LoVo (cell line): Measurements from ENCODE around the gene NTRK1.

Experiments
- DNase-seq: peaks from one replicate; pipeline ENCODE4 v3.0.0-alpha.2; 2016; ENCODE audit warnings: low spot score

The NTRK1 gene

DNA sequence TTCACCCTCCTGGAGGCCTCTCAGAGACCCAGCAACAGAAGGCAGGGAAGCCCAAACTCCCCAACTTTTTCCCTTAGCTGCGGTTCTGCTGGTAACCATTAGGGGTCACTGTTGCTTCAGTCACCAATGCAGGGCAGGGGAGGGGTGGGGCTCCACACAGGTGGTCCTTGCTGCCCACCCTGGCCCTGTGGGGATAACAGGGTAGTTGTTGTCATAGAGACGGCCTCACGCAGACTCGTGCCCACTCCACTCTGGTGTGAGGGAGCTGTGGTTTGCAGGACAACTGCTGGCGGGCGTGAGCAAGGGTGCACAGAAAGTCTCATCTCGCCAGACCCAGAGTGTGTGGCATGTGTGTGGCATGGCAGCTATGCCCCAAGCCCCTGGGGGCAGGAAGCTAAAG, 21.7 kb upstream of the NTRK1 start:
- DNase-seq: no peak

DNA sequence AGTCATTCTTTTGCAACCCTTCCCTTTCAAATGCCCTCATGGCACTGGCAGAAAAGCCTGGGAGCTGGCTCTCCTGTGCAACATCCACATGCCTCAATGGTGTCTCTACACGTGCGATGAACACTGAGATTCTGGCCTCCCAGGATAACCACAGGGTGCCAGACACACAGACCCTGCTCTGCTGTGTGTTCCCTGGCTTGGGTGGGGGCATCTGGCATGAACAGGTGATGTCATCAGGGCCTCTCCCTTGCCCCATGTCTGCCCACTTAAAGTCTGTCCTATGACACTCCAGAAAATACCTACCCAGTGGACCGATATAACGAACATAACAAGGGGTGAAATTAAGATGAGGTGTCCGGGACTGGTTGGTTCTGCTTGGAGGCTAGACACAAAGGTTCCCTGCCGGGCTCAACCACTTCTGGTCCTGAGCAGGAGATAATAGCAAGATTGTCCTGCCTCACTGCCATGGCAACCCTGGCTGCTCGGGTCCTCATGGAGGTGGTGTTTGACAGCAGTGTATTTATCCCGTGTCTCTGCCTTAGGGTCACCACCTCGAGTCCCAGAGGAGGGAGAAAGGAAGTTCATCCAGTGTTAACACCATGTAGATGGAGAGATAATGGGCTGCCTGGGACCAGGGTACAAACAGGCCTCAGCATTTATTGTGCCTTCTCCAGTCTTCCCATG, 21.1 kb upstream of the NTRK1 start:
- no peak for DNase-seq

DNA sequence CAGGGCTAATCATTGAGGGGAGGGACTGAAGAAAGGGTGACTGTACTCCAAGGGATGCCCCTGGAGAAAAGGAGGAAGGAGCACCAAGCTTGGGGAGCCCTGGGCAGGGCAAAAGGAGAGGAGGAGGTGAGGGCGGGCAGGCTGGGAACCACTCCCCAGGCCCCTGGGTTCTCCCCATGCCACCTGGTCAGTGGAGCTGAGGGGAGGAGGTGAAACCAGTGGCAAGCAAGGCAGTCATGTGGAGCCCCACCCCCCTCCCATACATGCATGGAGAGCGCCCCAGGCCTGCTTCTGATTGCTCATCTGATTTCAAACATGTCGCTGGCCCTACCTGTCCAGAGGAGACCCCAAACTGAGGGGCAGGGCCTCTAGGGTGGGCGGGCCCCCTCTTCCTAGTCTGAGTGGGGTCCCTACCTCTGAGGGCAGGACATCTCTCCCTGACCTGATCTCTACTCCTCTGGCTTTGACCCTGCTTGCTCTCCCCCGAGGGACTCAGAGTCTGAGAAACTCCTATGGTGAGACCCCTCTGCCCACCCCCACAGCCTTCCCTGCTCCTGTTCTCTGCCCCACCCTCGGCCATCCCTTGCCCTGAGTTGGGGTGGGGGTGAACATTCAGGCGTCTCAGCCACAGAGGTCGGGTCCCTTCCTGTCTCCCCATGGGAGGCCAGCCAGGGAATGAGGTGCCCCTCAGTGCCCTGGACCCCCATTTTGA, 20.3 kb upstream of the NTRK1 start:
- no peak for DNase-seq

DNA sequence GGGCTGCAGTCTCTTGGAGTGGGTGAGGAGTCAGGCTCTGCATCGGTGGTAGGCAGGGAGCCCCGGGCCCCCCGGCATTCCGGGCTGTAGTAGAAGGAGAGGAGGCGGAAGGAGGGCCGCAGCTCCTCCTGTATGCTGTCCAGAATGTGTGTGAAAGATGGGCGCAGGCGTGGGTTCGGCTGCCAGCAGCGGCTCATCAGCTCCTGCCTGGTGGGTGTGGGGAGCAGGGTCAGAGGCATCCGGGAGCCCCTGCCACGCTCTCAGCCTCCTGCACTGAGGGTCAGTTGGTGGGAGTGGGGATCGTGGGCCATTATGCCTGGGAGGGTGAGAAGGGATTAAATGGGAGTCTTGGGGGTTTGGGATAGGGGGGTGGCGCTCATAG, 19.8 kb upstream of the NTRK1 start:
- no peak for DNase-seq

DNA sequence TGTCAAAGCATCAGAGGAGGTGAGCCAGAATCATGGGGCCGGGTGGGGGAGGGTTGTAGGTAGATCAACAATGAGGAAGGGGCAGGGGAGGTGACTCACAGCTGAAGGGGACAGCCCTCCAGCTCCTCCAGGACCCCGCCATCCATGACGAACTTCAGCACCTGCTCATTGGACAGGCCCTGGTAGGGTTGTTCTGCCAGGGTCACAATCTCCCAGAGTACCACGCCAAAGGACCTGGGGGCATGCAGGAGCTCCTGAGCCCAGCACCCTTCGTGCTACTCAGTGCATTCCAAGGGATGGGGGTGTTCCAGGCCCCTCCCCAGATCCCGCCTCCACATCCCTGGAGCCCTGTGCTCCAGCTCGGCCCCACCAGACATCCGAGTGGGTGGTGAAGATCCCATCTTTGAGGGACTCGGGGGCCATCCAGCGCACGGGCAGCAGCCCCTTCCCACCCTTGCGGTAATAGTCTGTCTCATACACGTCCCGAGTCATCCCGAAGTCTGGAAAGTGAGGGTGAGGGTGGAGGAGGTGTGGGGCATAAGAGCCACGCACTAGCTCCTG, 19.3 kb upstream of the NTRK1 start:
- no peak for DNase-seq

DNA sequence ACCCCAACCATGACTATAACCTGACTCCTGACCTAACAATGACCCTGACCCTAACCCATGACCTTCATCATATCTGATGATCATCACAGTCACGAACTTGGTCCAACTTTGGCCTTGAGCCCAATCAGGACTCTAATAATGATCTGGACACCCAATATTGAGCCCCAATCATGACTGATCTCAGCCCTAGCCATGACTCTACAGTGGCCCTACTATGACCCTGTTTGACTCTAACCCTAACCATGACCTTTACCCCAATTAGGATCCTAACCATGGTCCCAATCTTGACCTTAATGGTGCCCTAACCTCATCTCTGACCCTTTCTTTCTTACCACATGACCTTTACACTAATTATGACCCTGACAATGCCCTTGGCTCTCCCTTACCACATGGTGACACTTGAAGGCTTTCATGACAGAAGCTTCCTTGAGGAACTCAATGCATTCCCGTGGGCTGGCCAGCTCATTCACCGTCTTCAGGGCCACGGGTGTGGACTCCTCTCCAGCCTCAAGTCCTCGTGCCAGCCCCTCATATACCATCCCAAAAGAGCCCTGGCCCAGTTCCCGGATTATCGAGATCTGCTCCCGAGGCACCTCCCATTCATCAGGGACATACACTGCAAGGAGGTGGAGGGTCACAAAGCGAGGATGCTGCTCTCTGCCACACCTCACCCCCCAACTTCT, 17.9 kb upstream of the NTRK1 start:
- no peak for DNase-seq

DNA sequence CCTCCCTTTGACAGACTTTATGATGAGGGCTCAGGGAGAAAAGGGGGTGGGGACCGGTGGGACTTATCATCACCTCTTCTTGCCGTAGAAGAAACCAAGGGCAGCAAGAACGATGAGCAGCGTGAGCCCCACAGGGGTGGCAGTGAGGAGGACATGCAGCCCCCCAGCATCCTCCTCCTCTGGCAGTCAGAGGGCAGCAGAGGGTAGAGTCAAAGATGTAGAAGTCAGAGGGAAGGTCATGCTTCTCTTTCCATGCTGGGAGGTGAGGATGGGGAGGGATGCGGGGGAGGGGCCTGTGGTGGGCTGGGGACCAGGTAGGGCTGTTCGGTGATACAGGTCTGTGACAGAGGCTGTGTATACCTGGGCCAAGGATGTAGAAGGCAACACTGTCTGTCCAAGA, 16.6 kb upstream of the NTRK1 start:
- no peak for DNase-seq

DNA sequence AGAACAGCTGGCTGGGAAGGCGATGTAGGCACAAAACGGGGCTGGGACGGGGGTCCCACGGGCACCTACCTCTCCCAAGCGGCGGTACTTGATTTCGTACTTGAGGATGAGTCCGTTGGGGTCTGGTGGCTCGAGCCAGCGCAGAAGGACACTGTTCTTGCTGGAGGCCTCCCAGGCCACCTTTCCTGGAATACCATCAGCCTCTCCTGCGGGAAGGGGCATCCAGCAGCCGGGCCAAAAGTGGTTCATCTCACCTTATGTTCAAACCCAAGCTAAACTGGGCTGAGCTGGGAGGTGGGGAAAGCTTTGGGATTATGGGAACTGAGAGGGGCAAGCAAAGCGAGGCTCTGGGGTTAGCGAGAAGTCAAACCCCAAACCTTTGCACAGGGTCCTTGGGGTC, 16.0 kb upstream of the NTRK1 start:
- DNase-seq: no peak

DNA sequence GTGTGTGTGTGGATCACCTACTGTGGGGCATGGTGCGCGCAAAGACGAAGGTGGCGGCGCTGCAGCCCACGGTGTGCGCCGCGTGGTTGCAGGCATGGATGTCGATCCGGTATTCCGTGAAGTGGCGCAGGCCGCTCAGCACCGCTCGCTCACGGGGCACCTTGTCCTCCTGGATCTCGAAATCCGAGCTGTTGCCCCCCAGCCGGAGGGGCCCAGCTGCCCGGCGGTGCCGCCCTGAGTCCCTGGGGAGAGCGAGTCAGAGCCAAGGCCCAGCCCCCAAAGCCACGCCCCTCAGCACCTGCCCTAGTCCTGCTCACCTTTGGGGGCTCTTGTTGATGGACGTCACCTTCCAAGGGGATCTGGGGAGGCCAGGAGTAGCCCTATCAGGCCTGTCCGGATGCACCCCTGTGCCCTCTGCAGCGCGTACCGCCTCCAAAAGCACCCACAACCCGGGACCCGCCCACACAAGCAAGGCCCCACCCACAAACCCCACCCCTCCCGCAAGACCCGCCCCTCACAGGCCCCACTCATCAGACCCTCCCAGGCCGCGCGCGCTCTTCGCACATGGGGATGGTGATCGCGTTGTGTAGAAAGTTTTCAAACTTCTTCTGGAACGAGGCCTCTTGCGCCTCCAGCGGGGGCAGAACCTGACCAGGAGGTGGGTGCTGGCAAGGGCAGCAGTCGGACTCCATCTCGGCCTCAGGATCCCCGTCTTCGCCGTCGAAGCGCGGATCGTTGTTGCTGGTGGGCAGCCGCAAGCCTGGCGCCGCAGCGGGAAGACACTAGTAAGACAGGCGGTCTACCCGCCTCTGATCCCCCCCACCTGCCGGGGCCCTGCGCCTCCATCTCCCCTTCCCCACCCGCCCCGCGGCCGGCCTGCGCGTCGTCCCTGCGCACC, 15.4 kb upstream of the NTRK1 start:
- DNase-seq: no peak

DNA sequence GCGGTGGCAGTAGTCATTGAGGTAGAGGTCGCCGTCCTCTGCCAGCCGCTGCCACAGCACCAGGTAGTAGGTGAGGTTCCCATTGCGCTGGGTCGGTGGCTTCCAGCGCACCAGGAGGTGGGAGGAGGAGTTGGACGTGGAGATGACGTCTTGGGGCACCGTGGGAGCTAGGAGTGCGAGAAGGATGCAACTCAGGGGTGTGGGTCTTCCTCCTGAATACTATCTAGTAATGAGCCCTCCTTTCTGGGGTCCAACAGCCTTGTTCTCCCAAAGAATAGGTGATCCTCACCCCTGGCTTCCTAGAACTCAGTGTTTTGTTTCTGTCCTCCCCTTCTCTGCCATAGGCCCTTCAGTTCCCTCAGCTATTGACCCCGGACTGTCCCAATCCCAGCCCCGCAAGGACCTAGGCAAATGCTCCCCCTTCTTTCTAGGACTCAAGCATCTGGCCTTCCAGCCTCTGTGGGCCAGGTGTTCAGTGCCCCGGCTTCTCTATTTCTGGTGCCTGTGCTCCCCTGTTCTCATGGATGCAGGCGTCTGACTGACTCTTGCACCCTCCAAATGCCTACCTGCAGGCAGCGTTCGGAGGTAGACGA, 14.6 kb upstream of the NTRK1 start:
- no peak for DNase-seq

DNA sequence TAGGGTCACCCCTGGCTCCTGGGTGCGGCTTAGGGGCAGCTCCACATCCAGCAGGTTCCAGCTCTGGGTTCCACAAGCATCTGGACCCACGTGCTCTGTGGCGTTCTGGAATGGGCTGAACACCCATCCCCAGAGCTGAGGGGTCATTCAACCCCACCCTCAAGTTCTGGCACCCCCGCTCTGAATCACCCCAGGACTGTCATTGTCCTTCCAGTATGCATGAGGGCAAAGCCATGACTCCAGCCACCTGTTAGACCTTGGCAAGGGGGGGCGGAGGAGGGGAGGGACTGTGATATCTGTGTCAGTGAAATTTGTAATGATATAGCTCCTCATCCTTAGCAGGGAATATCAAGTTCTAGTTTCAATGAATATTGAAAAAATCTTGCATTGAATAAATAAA, 14.0 kb upstream of the NTRK1 start:
- no peak for DNase-seq

DNA sequence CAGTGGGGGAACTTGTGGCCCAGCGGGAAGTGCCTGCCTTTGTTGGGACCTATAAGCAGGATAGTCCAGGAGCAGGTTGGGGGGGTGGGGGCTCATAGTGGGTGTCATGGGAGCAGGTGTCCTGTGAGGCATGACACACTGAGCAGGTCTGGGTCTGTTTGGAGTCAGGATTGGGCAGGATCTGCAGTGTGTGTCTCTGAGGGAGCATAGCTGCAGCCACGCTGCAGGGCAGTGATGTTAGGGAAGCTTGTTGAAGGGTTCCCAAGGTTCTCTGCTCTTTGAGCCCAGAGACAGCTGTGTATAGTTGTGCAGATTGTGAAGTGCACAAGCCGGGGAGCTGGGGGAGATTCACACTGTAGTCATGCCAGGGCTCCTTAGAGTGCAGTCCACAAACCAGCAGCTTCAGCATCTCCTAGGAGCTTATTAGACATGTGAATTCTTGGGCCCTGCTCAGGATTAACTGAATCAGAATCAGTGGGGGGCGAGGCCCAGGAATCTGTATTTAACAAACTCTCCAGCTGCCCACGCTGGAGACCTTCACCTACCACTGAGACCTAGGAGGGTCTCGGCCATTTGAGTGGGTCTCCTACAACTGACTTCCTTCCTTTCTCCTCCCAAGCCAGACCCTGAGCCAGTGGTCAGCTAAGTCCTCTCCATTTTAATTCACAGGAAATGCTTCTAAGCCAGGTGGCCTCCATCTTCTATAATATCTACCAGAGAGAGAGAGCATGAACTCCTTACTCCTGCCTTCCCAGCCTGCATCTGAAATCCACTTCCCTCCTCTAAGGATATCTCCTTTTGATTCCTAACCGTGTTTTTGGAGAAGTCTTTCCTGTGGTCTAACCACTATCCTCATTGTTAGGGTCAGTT, 12.8 kb upstream of the NTRK1 start:
- DNase-seq: no peak

DNA sequence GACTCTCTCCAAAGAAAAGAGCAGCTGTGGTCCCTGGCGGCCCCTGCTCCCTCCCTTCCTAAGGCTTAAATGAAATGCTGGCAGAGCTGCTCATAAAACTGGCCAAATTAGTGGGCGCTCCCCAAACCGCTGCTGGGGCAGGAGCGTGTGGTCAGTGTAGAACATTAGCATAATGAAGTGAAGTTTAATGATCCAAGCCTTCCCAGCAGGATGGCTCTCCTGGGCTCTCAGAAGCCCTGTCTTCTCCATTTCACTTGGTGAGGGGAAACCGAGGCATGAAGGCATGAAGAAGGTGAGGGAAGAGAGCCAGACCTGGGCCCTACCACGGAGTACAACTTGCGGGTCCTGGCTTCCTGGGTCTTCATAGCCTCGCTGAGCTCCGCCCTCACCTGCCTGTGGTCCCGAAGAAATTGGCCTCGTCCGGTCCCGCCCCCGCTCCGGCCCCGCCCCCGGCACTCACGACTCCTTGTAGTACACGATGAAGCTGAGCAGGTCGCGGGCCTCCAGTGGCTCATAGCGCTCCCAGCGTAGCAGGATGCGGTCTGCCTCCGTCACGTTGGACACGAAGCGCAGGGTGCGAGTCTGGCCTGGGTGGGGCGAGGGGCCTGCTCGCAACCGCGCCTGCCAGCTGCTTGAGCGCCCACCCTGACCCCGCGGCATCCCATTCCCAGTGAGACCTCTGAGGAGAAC, 12.1 kb upstream of the NTRK1 start:
- DNase-seq: no peak

DNA sequence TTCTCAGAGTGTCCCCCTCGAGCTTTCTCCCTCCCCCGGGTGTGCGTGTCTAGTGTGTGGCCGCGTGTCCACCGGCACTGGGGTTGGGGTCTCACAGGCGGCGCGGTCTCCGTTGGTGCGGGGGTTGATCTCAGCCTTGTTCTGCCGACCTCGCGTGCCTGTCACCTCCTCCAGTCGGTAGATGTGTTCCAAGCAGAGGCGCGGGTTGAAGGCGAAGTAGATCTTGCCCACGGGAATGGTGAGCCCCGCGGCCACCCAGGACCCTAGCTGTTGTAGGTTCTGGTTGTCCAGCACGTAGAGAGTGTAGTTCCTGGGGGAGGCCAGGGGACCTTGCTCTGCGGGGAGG, 11.5 kb upstream of the NTRK1 start:
- no peak for DNase-seq

DNA sequence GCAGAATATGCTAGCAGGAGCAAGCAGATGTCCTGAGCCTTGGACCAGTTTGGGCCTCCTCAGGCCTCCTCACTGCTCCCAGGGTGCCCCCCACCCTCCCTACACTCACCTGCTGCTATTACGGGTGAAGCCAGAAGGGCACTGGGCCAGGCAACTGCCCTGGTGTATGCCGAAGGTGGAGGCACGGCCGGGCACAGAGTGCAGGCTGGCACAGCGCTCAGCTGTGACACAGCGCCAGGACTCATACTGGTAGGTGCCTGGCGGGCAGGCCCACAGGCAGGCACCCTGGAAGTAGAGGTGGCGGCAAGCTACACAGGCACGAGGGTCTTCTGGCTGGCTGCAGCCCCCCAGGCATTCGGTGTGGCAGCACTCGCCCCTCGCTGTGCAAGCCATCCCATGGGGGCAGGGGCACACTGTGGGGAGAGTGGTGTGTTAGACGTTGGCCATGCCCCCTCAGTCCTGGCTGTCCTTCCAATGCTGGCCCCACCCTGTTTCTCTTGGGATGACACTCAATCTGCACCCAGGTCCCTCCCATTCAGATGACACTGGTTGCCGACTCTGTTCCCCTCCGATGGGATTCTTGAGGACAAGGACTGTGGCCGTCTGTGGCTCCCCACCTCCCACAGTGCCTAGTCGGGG, 8.8 kb upstream of the NTRK1 start:
- no peak for DNase-seq

DNA sequence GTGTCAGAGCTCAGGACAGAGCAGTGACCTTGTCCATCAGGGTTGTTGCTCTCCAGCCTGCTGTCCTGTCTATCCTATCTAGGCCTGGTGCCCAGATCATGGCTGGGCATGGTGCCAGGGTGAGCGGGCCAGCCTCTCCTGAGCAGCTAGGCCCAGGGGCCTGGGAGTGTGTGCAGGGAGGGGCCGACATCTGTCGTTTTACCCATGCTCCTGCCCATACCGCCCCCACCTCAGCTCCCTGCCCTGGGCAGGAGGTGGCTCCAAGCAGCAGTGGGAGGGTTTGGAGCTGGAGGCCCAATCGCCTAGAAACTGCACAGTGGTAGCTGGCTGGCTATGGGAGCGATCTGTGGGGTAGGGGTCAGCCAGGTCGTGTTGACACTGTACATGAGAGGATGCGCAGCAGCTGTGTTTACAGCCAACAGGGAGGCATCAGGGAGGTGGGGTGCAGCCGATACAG, 8.2 kb upstream of the NTRK1 start:
- no peak for DNase-seq

DNA sequence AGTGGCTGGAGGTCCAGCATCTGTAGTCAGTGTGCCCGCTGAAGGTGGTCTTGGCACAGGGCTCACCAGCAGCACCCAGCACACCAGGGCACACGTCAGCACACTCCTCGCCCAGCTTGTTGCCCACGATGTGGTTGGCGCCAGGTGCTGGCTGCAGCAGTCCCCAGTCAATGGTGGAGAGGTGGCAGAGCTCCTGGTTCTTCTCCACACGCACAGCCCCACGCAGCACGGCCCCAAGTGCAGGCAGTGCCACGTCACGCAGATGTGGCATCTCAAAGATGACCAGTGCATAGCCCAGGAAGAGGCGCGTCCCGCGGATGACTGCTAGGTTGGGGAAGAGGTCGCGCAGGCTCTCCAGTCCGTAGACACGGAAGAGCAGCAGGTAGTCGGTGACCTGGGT, 6.9 kb upstream of the NTRK1 start:
- no peak for DNase-seq

DNA sequence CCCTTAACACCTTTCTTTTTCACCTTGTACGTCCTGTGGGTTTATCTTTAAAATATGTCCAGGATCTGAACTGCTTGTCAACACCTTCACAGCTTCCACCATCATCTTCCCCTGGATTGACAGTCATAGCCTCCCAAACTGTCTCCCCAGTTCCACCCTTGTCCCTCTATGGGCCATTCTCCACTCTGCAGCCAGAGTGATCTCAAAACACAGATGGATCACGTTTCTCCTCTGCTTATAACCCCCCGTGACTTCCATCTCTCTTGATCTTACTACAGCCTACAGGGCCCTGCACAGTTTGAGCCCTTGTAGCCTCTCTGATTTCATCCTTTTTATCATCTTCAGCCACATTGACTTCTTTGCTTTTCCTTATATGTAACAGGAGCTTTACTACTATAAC, 6.0 kb upstream of the NTRK1 start:
- no peak for DNase-seq

DNA sequence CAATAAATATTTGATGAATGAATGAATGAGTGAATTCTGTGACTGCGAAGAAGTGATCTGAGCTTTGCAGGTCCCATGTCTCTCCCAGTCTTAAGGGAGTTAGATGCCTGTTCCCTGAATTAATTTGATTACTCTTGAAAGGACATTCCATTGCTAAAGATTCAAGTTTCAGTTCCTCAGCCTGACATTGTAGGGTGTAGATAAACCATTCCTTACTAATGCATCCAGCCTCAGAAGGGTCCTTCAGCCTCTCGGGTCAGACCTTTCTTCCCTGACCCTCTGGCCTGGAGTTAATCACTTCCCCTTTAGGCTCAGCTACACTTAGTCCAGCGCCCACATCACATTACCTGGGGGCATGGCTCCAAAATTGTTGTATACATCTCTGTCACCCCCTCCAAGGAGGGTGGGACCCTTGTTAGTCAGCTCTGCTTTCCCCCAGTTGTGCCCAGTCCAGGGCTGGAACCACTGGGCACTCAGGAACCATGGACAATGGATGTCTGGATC, 4.3 kb upstream of the NTRK1 start:
- DNase-seq: no peak
